GM23248 (cell line): ENCODE measurements around the gene MAGI3. TPM values are rescaled to one million over a fixed set of nuclear protein-coding genes. Genes with fewer than 3 reads are reported as not detected.

Experiments
- DNase-seq: peaks from one replicate; pipeline ENCODE4 v3.0.0-alpha.2; 2015
- H2AFZ ChIP-seq: fragments of 200-600 bp; sonication (generic); 2 replicates; pipeline ENCODE4 v1.6.1; 2016; ENCODE audit warnings: antibody characterized with exemption
- H3F3A ChIP-seq: fragments of 200-600 bp; sonication (generic); 2 replicates; pipeline ENCODE4 v1.6.1; 2016; ENCODE audit warnings: mild to moderate bottlenecking, antibody characterized with exemption, mixed run types; ENCODE audit not compliant: insufficient read depth
- H3K27ac ChIP-seq: fragments of 200-600 bp; sonication (generic); 2 replicates; pipeline ENCODE4 v1.5.1; 2016; ENCODE audit warnings: mild to moderate bottlenecking
- H3K27me3 ChIP-seq: fragments of 200-600 bp; sonication (generic); replicated peaks from 2 replicates; pipeline ENCODE4 v1.6.1; 2016; ENCODE audit warnings: mild to moderate bottlenecking; ENCODE audit not compliant: insufficient read depth
- H3K36me3 ChIP-seq: fragments of 200-600 bp; sonication (generic); 2 replicates; pipeline ENCODE4 v1.6.1; 2016; ENCODE audit warnings: low read depth, mild to moderate bottlenecking
- H3K4me1 ChIP-seq: fragments of 200-600 bp; sonication (generic); 2 replicates; pipeline ENCODE4 v1.6.1; 2016; ENCODE audit warnings: mild to moderate bottlenecking; ENCODE audit not compliant: insufficient read depth
- H3K4me2 ChIP-seq: fragments of 200-600 bp; sonication (generic); one replicate; pipeline ENCODE4 v1.6.1; 2016; ENCODE audit warnings: mild to moderate bottlenecking; ENCODE audit not compliant: unreplicated experiment
- H3K4me3 ChIP-seq: fragments of 200-600 bp; sonication (generic); 2 replicates; pipeline ENCODE4 v1.5.1; 2016; ENCODE audit warnings: mild to moderate bottlenecking
- H3K79me2 ChIP-seq: fragments of 200-600 bp; sonication (generic); 2 replicates; pipeline ENCODE4 v1.6.1; 2016; ENCODE audit warnings: mild to moderate bottlenecking; ENCODE audit not compliant: insufficient read depth
- H3K9ac ChIP-seq: fragments of 200-600 bp; sonication (generic); 2 replicates; pipeline ENCODE4 v1.6.1; 2016; ENCODE audit warnings: mild to moderate bottlenecking
- H3K9me2 ChIP-seq: fragments of 200-600 bp; sonication (generic); 2 replicates; pipeline ENCODE4 v1.6.1; 2016; ENCODE audit warnings: mixed run types, mild to moderate bottlenecking, moderate library complexity; ENCODE audit not compliant: insufficient read depth
- H3K9me3 ChIP-seq: fragments of 200-600 bp; sonication (generic); one replicate; pipeline ENCODE4 v1.6.1; 2017; ENCODE audit warnings: low read depth
- H4K20me1 ChIP-seq: fragments of 200-600 bp; sonication (generic); 2 replicates; pipeline ENCODE4 v1.6.0; 2016; ENCODE audit not compliant: insufficient read depth
- EZH2 ChIP-seq: fragments of 200-600 bp; sonication (generic); IDR thresholded peaks from 2 replicates; pipeline ENCODE4 v1.6.1; 2018; ENCODE audit warnings: antibody characterized with exemption, mild to moderate bottlenecking; ENCODE audit not compliant: insufficient read depth, poor library complexity, severe bottlenecking
- EZH2phosphoT487 ChIP-seq: fragments of 200-600 bp; sonication (generic); IDR thresholded peaks from 2 replicates; pipeline ENCODE4 v1.6.1; 2018; ENCODE audit warnings: antibody characterized with exemption, moderate library complexity, mild to moderate bottlenecking, low read depth; ENCODE audit not compliant: insufficient read depth
- WGBS, 2 experiments: methylation state at CpG; one replicate each; pipeline ENCODE4 v1.1.6; 2015 to 2017; ENCODE audit warnings: low lambda C conversion rate in 2 of 2, low coverage in 1 of 2; ENCODE audit errors: missing lambda C conversion rate in 2 of 2; 5-methylcytosine and 5-hydroxymethylcytosine counted together
- in situ Hi-C: fragments of 300-500 bp; cut with MboI; formaldehyde crosslinking; loops from 2 replicates; pipeline ENCODE4 v1.15.0; 2020
- polyA plus RNA-seq: library from polyadenylated mRNA; unstranded; fragments of >200 nt; fragmentation: Nextera tagmentation; extraction: Ambion mirVana; gene quantifications from 2 replicates; pipeline ENCODE4 v1.2.1, GENCODE V29; 2016
- total RNA-seq: library from RNA; depleted of rRNA; stranded (reverse); fragments of >200 nt; shearing (Covaris generic); gene quantifications from 2 replicates; pipeline ENCODE4 v1.2.3, GENCODE V29; 2014

The MAGI3 gene
- total and polyA plus RNA-seq, 2 experiments from 2014 or later = 1.9 to 7.2 TPM

DNA sequence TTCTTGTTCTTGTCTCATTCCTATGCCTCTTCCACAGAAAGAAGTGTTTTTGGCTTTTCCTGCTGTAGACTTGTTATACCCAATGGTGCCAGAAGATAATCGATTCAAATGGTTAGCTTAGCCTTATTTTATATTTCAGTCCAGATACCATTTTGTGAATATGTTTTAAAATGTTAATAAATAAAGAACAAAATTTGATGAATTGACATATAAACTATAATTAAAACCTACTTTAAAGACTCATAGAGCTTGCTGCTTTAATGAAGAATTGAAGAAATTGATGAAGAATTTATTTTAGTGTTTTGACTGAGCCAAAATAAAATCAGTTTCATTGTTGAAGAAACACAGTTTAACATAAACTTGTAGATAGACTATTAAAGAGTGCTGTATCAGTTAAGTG is 152.8 kb downstream of the MAGI3 start:
- Histone ChIP-seq H3K4me3 (no peak overlapping the region), H3K79me2 (peaks cover 70% of the 10 kb centered on the region), H3F3A (peaks cover 23% of the 10 kb centered on the region), H3K27me3 (no peaks in the 10 kb centered on the region), H3K4me2 (no peak overlapping the region), H3K9me3 (no peaks in the 10 kb centered on the region), H3K36me3 (no peaks in the 10 kb centered on the region), H3K27ac (no peak overlapping the region), H2AFZ (no peak overlapping the region), H3K4me1 (peaks cover 35% of the 10 kb centered on the region), H3K9ac (no peak overlapping the region), H3K9me2 (no peaks in the 10 kb centered on the region), H4K20me1 (no peaks in the 10 kb centered on the region)
- in situ Hi-C loops = no loop called here
- DNase-seq = no peak
- TF ChIP-seq EZH2 (no peak), EZH2phosphoT487 (no peak)
- 96 to 97% methylated on average over 1 of the region's 1 CpG for WGBS, 2 experiments

DNA sequence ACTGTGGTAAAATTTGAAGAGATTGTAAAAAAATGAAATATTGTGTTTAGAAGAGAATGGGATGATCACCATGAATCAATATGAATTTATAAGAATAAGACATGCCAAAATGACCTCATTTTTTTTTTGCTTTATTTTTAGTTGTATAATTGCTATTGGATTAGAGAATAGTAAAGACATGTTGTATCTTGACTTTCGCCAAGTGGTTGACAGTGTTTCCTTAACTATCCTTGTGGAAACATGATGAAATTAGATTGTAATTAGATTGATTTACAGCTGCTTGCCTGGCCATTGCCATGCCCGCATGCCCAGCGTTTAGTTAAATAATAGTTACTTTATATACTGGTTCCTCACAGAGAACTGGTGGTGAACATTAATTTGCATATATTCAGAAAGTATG is 154.9 kb downstream of the MAGI3 start:
- peaks cover 25% of the 10 kb centered on the region for H3K4me1 ChIP-seq
- no peak overlapping the region for H3K27ac ChIP-seq
- H3K79me2 ChIP-seq = peaks cover 54% of the 10 kb centered on the region
- no peak overlapping the region for H3K4me2 ChIP-seq
- H3K9me2 ChIP-seq = no peaks in the 10 kb centered on the region
- WGBS, 2 experiments = 81 to 85% methylated on average over 3 of the region's 3 CpGs
- H3K4me3 ChIP-seq = no peak overlapping the region
- DNase-seq = no peak
- H3K9me3 ChIP-seq = no peaks in the 10 kb centered on the region
- no peaks in the 10 kb centered on the region for H3K27me3 ChIP-seq
- H4K20me1 ChIP-seq = no peaks in the 10 kb centered on the region
- peaks cover 14% of the 10 kb centered on the region for H3F3A ChIP-seq
- in situ Hi-C loops = no loop called here
- no peak overlapping the region for H2AFZ ChIP-seq
- H3K9ac ChIP-seq = no peak overlapping the region
- no peaks in the 10 kb centered on the region for H3K36me3 ChIP-seq
- TF ChIP-seq EZH2 (no peak), EZH2phosphoT487 (no peak)

GRCh38 chr1:113545626-113546025 is 155.3 kb downstream of the MAGI3 start:
- no peaks in the 10 kb centered on the region for H4K20me1 ChIP-seq
- DNase-seq = no peak
- peaks cover 14% of the 10 kb centered on the region for H3F3A ChIP-seq
- no peak overlapping the region for H2AFZ ChIP-seq
- H3K4me3 ChIP-seq = no peak overlapping the region
- WGBS, 2 experiments = 53 to 55% methylated on average over 2 of the region's 2 CpGs
- no peak overlapping the region for H3K27ac ChIP-seq
- TF ChIP-seq EZH2phosphoT487 (no peak), EZH2 (no peak)
- in situ Hi-C loops = no loop called here
- no peak overlapping the region for H3K9ac ChIP-seq
- no peaks in the 10 kb centered on the region for H3K9me3 ChIP-seq
- H3K79me2 ChIP-seq = peaks cover 50% of the 10 kb centered on the region
- H3K27me3 ChIP-seq = no peaks in the 10 kb centered on the region
- H3K4me2 ChIP-seq = no peak overlapping the region
- H3K36me3 ChIP-seq = no peaks in the 10 kb centered on the region
- H3K4me1 ChIP-seq = peaks cover 21% of the 10 kb centered on the region
- H3K9me2 ChIP-seq = no peaks in the 10 kb centered on the region

DNA sequence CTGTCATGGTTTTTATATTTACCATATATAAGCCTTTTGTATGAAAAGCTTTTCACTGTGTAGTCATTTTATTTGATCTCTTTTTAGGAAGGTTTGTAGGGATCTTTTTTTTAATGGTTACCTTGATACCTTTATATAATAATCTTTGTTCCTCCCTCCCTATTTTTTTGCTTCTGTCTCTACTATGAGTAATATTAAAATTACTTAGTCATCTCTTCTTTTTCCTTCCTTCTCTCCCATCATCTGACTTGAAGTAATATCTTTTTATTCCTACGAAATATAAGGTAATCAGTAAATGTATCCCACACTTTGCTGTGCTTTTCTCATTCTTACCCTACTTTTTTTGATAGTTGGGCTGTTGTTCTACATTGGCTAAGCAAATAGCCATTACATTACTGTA is 161.4 kb downstream of the MAGI3 start:
- H3K27me3 ChIP-seq = no peaks in the 10 kb centered on the region

DNA sequence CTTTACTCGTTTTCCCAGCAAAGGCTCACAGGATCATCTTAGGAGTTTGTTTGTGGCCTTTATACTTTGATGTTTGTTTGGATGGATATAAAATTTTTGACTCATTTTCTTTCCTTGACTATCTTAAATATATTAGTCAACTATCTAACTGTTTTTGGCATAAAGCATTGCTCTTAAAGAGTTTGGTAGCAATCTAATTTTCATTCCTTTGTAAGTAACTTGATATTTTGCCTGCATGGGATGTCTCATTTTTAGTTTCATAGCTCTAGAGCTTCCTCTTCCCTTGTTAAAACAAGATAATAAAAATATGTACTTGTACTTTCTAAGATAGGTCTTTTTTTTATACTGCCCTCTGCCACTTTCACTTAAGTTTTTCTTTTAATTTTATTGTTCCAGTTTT is 161.9 kb downstream of the MAGI3 start:
- H3K4me2 ChIP-seq = no peak overlapping the region
- H3K27me3 ChIP-seq = no peaks in the 10 kb centered on the region
- 0 out of 2 replicates have a peak, but pooled peaks cover 4% of the 10 kb centered on the region for H3F3A ChIP-seq

More for the DNA sequence above, 161.4 kb downstream of the MAGI3 start:
- Histone ChIP-seq H3K79me2 (peaks cover 6% of the 10 kb centered on the region; the same call in 1 of the 2 replicates), H2AFZ (no peak overlapping the region), H3K36me3 (no peaks in the 10 kb centered on the region), H3K9me3 (no peaks in the 10 kb centered on the region), H3K9ac (no peak overlapping the region), H3K9me2 (no peaks in the 10 kb centered on the region), H3K4me2 (no peak overlapping the region), H4K20me1 (no peaks in the 10 kb centered on the region), H3K27ac (no peak overlapping the region), H3F3A (0 out of 2 replicates have a peak, but pooled peaks cover 4% of the 10 kb centered on the region), H3K4me1 (peaks cover 8% of the 10 kb centered on the region; the same call in 1 of the 2 replicates), H3K4me3 (no peak overlapping the region)
- in situ Hi-C loops = no loop called here
- no peak for DNase-seq
- WGBS, 2 experiments = 74 to 85% methylated on average over 1 of the region's 1 CpG
- no peak for TF ChIP-seq EZH2
- TF ChIP-seq EZH2phosphoT487 = no peak

More for the DNA sequence above, 161.9 kb downstream of the MAGI3 start:
- no peak for DNase-seq
- Histone ChIP-seq H3K27ac (no peak overlapping the region), H3K9me2 (no peaks in the 10 kb centered on the region), H3K79me2 (peaks cover 2% of the 10 kb centered on the region; the same call in 1 of the 2 replicates), H3K36me3 (no peaks in the 10 kb centered on the region), H2AFZ (no peak overlapping the region), H4K20me1 (no peaks in the 10 kb centered on the region), H3K9ac (no peak overlapping the region), H3K9me3 (no peaks in the 10 kb centered on the region), H3K4me1 (peaks cover 8% of the 10 kb centered on the region; the same call in 1 of the 2 replicates), H3K4me3 (no peak overlapping the region)
- TF ChIP-seq EZH2phosphoT487 = no peak
- TF ChIP-seq EZH2 = no peak
- WGBS, 2 experiments = 58 to 69% methylated on average over 1 of the region's 1 CpG
- in situ Hi-C loops = no loop called here
